Measurements from ENCODE around the gene GOPC.

The GOPC gene

DNA sequence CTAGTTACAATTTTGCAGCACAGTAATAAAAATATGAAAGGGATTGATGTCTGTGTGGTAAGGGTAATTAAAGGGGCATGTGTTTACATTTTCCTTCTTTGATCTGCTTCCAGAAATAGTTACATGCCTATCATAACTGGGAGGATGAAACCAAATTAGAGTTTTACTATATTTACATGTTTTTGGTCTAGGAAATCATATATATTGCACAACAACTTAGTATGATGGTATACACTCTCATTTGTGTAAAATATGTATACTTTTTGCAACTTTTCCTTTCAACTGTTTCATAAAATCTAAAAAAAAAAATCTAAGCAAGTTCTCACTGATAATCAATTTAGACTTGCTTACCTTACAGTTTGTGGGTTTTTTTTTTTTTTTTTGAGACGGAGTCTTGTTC is 87.7 kb downstream of the GOPC start:
- DNase-seq (ENCODE audit: low read depth in 2 of 2), result no peak

DNA sequence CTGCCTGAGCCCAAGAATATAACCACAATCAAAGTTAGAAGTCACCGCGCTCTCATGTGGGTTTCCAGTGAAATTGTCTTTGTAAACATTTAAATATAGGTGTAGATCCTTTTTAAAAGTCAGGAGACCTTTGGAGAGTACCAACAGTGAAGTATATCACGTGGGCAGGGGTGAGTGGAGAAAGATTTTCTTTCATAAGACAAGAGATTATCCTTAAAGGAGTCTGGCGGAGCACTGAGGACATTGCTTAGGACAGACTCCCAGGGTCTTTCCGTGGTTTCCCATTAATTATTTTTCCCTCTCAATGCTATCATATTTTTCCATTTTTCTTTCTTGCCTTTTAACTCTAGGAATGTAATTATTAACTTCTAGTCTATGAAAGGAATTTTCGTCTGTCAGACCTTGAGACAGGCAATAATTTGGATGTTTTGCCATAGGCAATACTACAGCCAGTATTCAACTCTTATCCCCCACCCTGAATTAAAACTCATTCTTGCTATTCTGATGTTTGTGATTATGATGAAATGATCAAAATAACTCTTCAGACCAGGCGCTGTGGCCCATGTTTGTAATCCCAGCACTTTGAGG is 88.4 kb downstream of the GOPC start:
- DNase-seq (ENCODE audit: low read depth in 2 of 2), result no peak

DNA sequence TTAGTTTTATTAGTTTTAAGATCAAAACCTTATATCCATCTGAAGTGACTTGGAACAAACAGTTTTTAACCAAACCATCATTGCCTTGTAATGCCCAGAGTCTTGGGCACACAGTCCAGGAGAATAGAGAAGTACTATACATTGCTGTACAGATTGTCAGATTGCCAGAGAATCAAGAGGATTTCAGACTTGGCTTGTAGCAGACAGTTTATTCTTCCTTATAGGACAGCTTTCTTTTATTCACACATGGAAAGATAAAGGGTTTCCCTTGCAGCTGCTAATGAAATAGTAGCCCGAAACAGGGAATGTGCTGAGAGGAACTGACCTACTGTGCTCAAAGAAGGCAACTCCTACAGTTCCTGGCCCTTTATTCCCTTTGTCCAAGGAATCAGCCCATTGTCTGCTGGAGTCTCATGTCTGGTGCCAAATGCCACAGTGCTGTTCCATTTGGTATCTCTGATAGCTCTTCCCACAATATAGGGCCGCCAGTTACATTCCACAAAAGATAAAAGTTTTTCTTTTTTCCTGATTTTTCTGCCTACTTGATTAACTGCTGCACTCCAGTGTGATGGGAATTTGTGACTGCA is 89.2 kb downstream of the GOPC start:
- no peak for DNase-seq (ENCODE audit: low read depth in 2 of 2)

DNA sequence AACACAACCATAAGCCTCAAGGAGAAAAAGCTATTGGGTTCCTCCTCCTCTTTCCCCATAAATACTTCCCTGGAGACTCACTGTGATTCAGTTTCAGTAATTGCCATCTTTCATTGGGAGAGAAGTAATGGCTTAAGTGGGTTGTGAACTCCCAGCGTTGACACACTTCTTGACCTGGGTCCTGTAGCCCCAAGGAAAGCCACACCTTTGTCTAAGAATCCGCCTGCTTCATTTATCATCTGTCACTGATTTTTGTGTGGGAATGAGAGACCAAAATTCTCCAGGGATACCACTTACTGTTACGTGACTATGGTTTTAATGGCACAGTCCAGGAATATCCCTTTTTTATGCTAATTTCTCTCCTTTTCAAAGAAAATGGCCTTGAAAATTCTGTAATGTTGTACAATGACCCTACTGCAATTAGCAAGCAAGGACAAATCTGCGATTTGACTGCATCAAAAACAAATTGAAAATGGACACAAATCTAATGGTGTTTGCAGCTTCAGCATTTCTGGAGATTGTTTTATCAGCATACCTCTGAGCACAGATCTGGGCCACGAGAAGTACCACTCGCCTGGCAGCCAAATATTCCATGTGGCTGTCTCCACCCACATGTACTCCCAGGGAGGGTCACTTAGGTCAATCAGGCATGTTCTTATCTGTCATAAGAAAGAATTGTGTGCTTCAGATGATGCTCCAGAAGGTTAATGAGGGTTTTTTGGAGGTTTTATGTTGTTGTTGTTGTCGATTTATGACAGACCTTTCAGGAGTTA is 90.1 kb downstream of the GOPC start:
- DNase-seq (ENCODE audit: low read depth in 2 of 2), result no peak
